Measurements from ENCODE around the gene CBFB. TPM values are rescaled to one million over a fixed set of nuclear protein-coding genes. Genes with fewer than 3 reads are reported as not detected.

Gene CBFB
- total RNA-seq, 1 donor from 2014 or later = 77.1 TPM

GRCh38 chr16:67063008-67063407 lies 34.1 kb downstream of the CBFB start:
- no peak for DNase-seq (ENCODE audit: extremely low spot score, unreplicated experiment)
- H3K4me3 Mint-ChIP-seq = no peak overlapping the region
- no peaks in the 10 kb centered on the region for H3K27me3 Mint-ChIP-seq
- peaks cover 5% of the 10 kb centered on the region for H3K4me1 Mint-ChIP-seq (ENCODE audit: unreplicated experiment)
- H3K36me3 Mint-ChIP-seq = peaks cover 19% of the 10 kb centered on the region
- no peak for TF ChIP-seq CTCF (conservative IDR thresholded peaks at IDR 0.05)
- H3K27ac Mint-ChIP-seq = no peak overlapping the region
- H3K9me3 Mint-ChIP-seq = no peaks in the 10 kb centered on the region

GRCh38 chr16:67068212-67068753 lies 39.3 kb downstream of the CBFB start:
- no peaks in the 10 kb centered on the region for H3K9me3 Mint-ChIP-seq
- H3K4me3 Mint-ChIP-seq = no peak overlapping the region
- peaks cover 21% of the 10 kb centered on the region for H3K36me3 Mint-ChIP-seq
- H3K27ac Mint-ChIP-seq = no peak overlapping the region
- TF ChIP-seq CTCF (conservative IDR thresholded peaks at IDR 0.05) = no peak
- no peaks in the 10 kb centered on the region for H3K27me3 Mint-ChIP-seq
- H3K4me1 Mint-ChIP-seq (ENCODE audit: unreplicated experiment) = no peaks in the 10 kb centered on the region
- no peak for DNase-seq (ENCODE audit: extremely low spot score, unreplicated experiment)

DNA sequence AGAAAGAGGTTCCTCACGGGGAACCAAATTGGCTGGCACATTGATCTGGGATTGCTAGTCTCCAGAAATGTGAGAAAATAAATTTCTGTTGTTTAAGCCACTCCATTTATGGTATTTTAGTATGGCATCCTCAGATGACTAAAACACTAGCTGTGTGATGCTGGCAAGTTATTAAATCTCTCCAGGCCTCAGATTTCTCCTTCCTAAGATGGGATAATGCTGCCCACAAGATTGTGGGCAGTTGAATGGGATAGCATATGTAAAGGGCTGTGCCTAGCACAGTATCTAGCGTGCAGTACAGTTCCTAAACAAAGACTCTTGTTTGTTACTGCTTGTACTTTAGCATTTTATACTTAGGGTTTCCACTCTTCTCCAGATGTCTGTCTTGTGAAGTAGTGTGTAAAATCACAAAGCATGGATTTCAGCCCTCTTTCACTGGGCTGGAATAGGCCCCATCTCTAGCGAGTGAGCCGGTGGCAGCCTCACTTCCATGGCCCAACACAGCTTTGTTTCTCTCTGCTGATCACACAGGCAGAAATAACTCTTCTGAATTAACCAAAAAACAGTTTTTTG lies 42.6 kb downstream of the CBFB start:
- Mint-ChIP-seq H3K27me3 (no peaks in the 10 kb centered on the region), H3K4me3 (no peak overlapping the region), H3K9me3 (no peaks in the 10 kb centered on the region), H3K36me3 (peaks cover 20% of the 10 kb centered on the region), H3K4me1 (ENCODE audit: unreplicated experiment) (no peaks in the 10 kb centered on the region), H3K27ac (no peak overlapping the region)
- TF ChIP-seq CTCF (conservative IDR thresholded peaks at IDR 0.05) = no peak
- no peak for DNase-seq (ENCODE audit: extremely low spot score, unreplicated experiment)

GRCh38 chr16:67075331-67075730 lies 46.4 kb downstream of the CBFB start:
- no peak overlapping the region for H3K27ac Mint-ChIP-seq
- DNase-seq (ENCODE audit: extremely low spot score, unreplicated experiment) = no peak
- no peak for TF ChIP-seq CTCF (conservative IDR thresholded peaks at IDR 0.05)
- H3K4me3 Mint-ChIP-seq = no peak overlapping the region
- no peaks in the 10 kb centered on the region for H3K9me3 Mint-ChIP-seq
- peaks cover 3% of the 10 kb centered on the region for H3K36me3 Mint-ChIP-seq
- no peaks in the 10 kb centered on the region for H3K27me3 Mint-ChIP-seq
- H3K4me1 Mint-ChIP-seq (ENCODE audit: unreplicated experiment) = no peaks in the 10 kb centered on the region

DNA sequence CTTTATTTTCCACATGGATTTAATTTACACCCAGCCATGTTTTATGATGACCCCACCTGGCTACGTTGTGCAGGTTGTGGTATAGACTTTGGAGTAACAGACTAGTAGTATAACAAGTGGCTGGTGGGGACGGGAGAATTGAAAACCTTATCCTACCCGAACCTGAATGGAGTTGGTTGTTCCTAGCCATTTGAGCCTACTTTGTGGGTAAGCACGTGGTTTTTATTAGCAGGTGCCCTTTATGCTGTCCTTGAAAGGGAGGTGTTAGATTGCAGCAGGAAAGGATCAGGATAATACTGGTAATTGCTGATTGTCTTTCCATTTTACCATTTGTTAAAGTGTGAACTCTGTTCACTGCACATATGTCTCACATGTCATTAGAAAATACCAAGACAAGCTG lies 48.9 kb downstream of the CBFB start:
- no peak for DNase-seq (ENCODE audit: extremely low spot score, unreplicated experiment)
- Mint-ChIP-seq H3K27ac (no peak overlapping the region), H3K9me3 (no peaks in the 10 kb centered on the region), H3K36me3 (peaks cover 3% of the 10 kb centered on the region), H3K4me3 (no peak overlapping the region), H3K4me1 (ENCODE audit: unreplicated experiment) (no peaks in the 10 kb centered on the region), H3K27me3 (no peaks in the 10 kb centered on the region)
- TF ChIP-seq CTCF (conservative IDR thresholded peaks at IDR 0.05) = no peak

Data from type B pancreatic cell (in vitro differentiated cells).